GM23338 (cell line): ENCODE results near the gene KDELR1. TPM values are rescaled to one million over a fixed set of nuclear protein-coding genes. Genes with fewer than 3 reads are reported as not detected.
A peak's percentile ranks its signal among the peaks of the same experiment; 100 is the strongest.
"Not testable (repeated sequence)": the region's sequence is repeated elsewhere in the genome, so short reads cannot be mapped to it uniquely, and the experiment has no call there.

Experiments used
- ATAC-seq: fragments of 200-7000 bp; cut with Tn5 transposase; 3 replicates; pipeline ENCODE4 v1.9.1; 2020
- DNase-seq: peaks from one replicate; pipeline ENCODE4 v3.0.0-alpha.2; 2015; ENCODE audit warnings: low spot score
- H2AFZ ChIP-seq: fragments of 200-600 bp; sonication (generic); 2 replicates; pipeline ENCODE4 v1.8.0; 2016; ENCODE audit warnings: antibody characterized with exemption, mild to moderate bottlenecking, moderate library complexity
- H3F3A ChIP-seq: fragments of 200-600 bp; sonication (generic); replicated peaks from 2 replicates; pipeline ENCODE4 v1.8.0; 2017; ENCODE audit warnings: antibody characterized with exemption, mixed run types, low read depth
- H3K27ac ChIP-seq: fragments of 200-600 bp; sonication (generic); 2 replicates; pipeline ENCODE4 v1.6.1; 2016; ENCODE audit warnings: low read depth
- H3K27me3 ChIP-seq: fragments of 200-600 bp; sonication (generic); 2 replicates; pipeline ENCODE4 v1.8.0; 2016; ENCODE audit warnings: mild to moderate bottlenecking, mixed run types, moderate library complexity; ENCODE audit not compliant: insufficient read depth
- H3K36me3 ChIP-seq: fragments of 200-600 bp; sonication (generic); 2 replicates; pipeline ENCODE4 v1.8.0; 2016; ENCODE audit warnings: mild to moderate bottlenecking; ENCODE audit not compliant: insufficient read depth
- H3K4me1 ChIP-seq: fragments of 200-600 bp; sonication (generic); 2 replicates; pipeline ENCODE4 v1.8.0; 2016; ENCODE audit warnings: mild to moderate bottlenecking, moderate library complexity; ENCODE audit not compliant: insufficient read depth
- H3K4me2 ChIP-seq: fragments of 200-600 bp; sonication (generic); 2 replicates; pipeline ENCODE4 v1.7.1; 2017; ENCODE audit warnings: mixed run types
- H3K4me3 ChIP-seq: fragments of 200-600 bp; sonication (generic); 2 replicates; pipeline ENCODE4 v1.6.1; 2016; ENCODE audit warnings: mixed run types
- H3K79me2 ChIP-seq: fragments of 200-600 bp; sonication (generic); replicated peaks from 2 replicates; pipeline ENCODE4 v1.8.0; 2017; ENCODE audit warnings: mild to moderate bottlenecking; ENCODE audit not compliant: insufficient read depth
- H3K9me2 ChIP-seq: fragments of 200-600 bp; sonication (generic); 2 replicates; pipeline ENCODE4 v1.8.0; 2017; ENCODE audit not compliant: insufficient read depth
- H4K20me1 ChIP-seq: fragments of 200-600 bp; sonication (generic); replicated peaks from 2 replicates; pipeline ENCODE4 v1.8.0; 2017; ENCODE audit warnings: mild to moderate bottlenecking; ENCODE audit not compliant: insufficient read depth
- H3K27ac Mint-ChIP-seq: 2 replicates; pipeline ENCODE4 v1.8.0; 2020; ENCODE audit warnings: inconsistent platforms, mild to moderate bottlenecking, moderate library complexity, mixed read lengths
- H3K27me3 Mint-ChIP-seq: 3 replicates; pipeline ENCODE4 v1.8.0; 2022; ENCODE audit warnings: low read depth, mild to moderate bottlenecking, moderate library complexity, mixed read lengths, inconsistent platforms; ENCODE audit not compliant: insufficient read depth, poor library complexity
- H3K36me3 Mint-ChIP-seq: 3 replicates; pipeline ENCODE4 v1.8.0; 2021; ENCODE audit warnings: low read depth, mild to moderate bottlenecking, inconsistent platforms, moderate library complexity, mixed read lengths
- H3K4me1 Mint-ChIP-seq: 3 replicates; pipeline ENCODE4 v1.8.0; 2020; ENCODE audit warnings: mild to moderate bottlenecking, inconsistent platforms, mixed read lengths
- H3K4me3 Mint-ChIP-seq: 3 replicates; pipeline ENCODE4 v1.8.0; 2021; ENCODE audit warnings: moderate library complexity, mild to moderate bottlenecking, inconsistent platforms, mixed read lengths
- H3K9me3 Mint-ChIP-seq: 3 replicates; pipeline ENCODE4 v1.8.0; 2020; ENCODE audit warnings: moderate library complexity, mild to moderate bottlenecking, inconsistent platforms, mixed read lengths
- NANOG ChIP-seq: IDR thresholded peaks from 2 replicates; pipeline ENCODE4 v1.6.1; 2016; ENCODE audit warnings: antibody characterized with exemption, borderline replicate concordance
- POLR2AphosphoS5 ChIP-seq: IDR thresholded peaks from 2 replicates; pipeline ENCODE4 v1.6.1; 2016; ENCODE audit warnings: antibody characterized with exemption, low read depth
- ZNF114 ChIP-seq: fragments of 250-450 bp; sonication (Bioruptor Pico); IDR thresholded peaks from 2 replicates; pipeline ENCODE4 v1.5.0; 2020; ENCODE audit warnings: mild to moderate bottlenecking, moderate library complexity
- polyA plus RNA-seq: library from polyadenylated mRNA; unstranded; fragments of >200 nt; fragmentation: Nextera tagmentation; extraction: Ambion mirVana; gene quantifications from 2 replicates; pipeline ENCODE4 v1.2.1, GENCODE V29; 2016
- total RNA-seq: library from RNA; depleted of rRNA; stranded (reverse); fragments of >200 nt; shearing (Covaris generic); gene quantifications from 2 replicates; pipeline ENCODE4 v1.2.3, GENCODE V29; 2014
- TF ChIP-seq, protein P1 (sequence below), 2 experiments: fragments of 200-600 bp in 1 of 2; sonication (generic) in 1 of 2; conservative IDR thresholded peaks; 2 replicates each; pipeline versions ENCODE4 v1.5.1 to v1.6.1; 2016 to 2017; ENCODE audit warnings: antibody characterized with exemption in 2 of 2, low read depth in 2 of 2, mild to moderate bottlenecking in 2 of 2, moderate library complexity in 1 of 2
- TF ChIP-seq, protein P2 (sequence below): IDR thresholded peaks from one replicate; pipeline ENCODE4 v1.6.1; 2018; ENCODE audit warnings: antibody characterized with exemption; ENCODE audit not compliant: unreplicated experiment

Gene KDELR1
- total and polyA plus RNA-seq, 2 experiments from 2014 or later, result 176 to 184 TPM

DNA sequence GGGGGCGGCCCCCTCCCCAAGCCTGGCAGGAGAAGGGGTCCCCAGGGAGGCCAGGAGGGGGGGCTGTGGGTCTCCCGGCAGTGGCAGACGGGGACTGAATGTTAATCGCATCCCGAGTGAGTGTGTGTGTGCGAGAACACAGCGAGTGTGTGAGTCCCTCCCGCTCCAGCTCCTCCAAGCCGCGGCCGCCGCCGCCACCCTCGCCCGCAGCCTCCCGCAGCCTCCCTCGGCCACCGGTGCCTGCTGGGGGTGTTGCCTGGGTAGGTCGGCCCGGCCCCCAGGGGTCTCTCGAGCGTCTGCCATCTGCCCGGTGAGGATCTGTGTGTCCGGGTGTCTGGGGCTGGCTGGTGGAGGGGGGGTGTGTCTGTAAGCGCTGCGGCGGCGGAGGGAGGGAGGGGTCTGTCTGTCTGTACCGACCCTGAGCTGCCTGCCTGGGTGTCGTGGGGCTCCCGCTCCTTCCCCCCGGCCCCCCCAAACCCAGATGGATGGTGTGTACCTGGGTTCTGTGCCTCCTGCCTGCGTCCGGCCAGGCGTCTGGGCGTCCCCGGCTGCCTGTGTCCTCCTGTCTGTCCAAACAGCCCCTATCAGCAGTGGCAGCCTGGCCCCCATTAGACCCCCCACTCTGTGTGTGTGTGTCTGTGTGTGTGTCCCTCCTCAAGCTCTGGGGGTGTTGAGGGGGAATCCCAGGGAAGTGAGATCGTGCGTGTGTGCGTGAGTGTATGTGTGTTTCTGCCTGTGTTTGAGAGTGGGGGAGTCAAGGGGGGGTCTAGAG, 2.4 kb upstream of the KDELR1 start, which contains the start of gene GRIN2D:
Gene GRIN2D, plus strand, starts transcription at position 110 of the 772 bp plus-strand sequence. CDS start 4,725 bp downstream, outside the sequence.
- H3K79me2 ChIP-seq, result peaks cover 17% of the 10 kb centered on the region
- H2AFZ ChIP-seq, result peak within 1 kb of the TSS; percentile 86
- Mint-ChIP-seq H3K4me3 (peak within 1 kb of the TSS; percentile 73), H3K36me3 (peaks cover 13% of the 10 kb centered on the region), H3K9me3 (peaks cover under 1% of the 10 kb centered on the region; the same call in 2 of the 3 replicates), H3K27me3 (peaks cover 55% of the 10 kb centered on the region), H3K27ac (no peak within 1 kb of the TSS), H3K4me1 (peaks cover 46% of the 10 kb centered on the region)
- H3K36me3 ChIP-seq, result no peaks in the 10 kb centered on the region
- H3K27me3 ChIP-seq, result peaks cover 62% of the 10 kb centered on the region
- no peak within 1 kb of the TSS for H3K27ac ChIP-seq
- TF ChIP-seq, protein P1, sequence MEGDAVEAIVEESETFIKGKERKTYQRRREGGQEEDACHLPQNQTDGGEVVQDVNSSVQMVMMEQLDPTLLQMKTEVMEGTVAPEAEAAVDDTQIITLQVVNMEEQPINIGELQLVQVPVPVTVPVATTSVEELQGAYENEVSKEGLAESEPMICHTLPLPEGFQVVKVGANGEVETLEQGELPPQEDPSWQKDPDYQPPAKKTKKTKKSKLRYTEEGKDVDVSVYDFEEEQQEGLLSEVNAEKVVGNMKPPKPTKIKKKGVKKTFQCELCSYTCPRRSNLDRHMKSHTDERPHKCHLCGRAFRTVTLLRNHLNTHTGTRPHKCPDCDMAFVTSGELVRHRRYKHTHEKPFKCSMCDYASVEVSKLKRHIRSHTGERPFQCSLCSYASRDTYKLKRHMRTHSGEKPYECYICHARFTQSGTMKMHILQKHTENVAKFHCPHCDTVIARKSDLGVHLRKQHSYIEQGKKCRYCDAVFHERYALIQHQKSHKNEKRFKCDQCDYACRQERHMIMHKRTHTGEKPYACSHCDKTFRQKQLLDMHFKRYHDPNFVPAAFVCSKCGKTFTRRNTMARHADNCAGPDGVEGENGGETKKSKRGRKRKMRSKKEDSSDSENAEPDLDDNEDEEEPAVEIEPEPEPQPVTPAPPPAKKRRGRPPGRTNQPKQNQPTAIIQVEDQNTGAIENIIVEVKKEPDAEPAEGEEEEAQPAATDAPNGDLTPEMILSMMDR (conservative IDR thresholded peaks at IDR 0.05; ENCODE audit: low read depth in 2 of 2), result peak; percentile 34 to 48; a peak in 3 of 4 replicates
- TF ChIP-seq NANOG, result no peak
- peak; percentile 65 for DNase-seq
- H3K4me1 ChIP-seq, result peaks cover 44% of the 10 kb centered on the region
- peak within 1 kb of the TSS; percentile 95 for H3K4me2 ChIP-seq
- H4K20me1 ChIP-seq, result peaks cover 2% of the 10 kb centered on the region; the same call in 1 of the 2 replicates
- no peaks in the 10 kb centered on the region for H3K9me2 ChIP-seq
- H3K4me3 ChIP-seq, result peak within 1 kb of the TSS; percentile 74
- ATAC-seq, result peak; percentile 7
- H3F3A ChIP-seq, result peaks cover 11% of the 10 kb centered on the region

DNA sequence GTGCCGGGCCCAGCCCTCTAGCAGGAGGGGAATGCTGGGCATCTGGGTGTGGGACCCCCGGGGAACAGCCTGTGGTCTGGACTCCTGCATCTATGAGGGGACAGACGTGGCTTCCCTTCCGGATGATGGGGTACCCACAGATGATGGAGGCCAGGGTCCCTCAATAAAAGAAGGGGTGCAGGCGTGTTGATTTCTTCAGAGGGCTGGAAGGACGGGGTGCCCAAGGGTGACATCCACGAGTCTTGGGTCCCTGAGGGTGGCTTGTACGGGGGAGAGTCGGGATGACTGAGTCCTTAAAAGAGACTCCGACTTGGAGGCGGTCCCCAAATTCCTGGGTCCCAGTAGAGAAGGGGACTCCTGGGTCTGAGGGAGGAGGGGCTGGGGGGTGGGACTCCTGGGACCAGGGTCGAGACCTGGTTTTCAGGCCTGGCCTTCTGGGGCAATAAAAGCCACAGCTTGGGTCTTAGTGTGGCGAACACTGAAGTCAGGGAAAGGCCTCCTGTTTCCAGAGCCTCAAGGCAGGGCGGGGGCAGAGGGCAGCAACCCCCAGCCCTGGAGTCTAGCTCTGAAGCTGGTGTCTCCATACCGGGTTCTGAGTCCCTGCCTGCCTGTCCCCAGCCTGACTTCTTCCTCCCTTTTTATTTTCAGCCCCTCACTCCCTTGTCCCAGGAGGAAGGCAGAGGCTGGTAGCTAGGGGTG, 1.7 kb upstream of the KDELR1 start:
- H3K27me3 ChIP-seq, result peaks cover 59% of the 10 kb centered on the region
- H3K27me3 Mint-ChIP-seq, result peaks cover 55% of the 10 kb centered on the region
- H3K79me2 ChIP-seq, result peaks cover 20% of the 10 kb centered on the region
- peak overlapping the region; percentile 74 for H3K4me3 ChIP-seq
- no peak overlapping the region for H3K27ac ChIP-seq
- no peak overlapping the region for H3K27ac Mint-ChIP-seq
- H2AFZ ChIP-seq, result peak overlapping the region; percentile 86
- peaks cover 45% of the 10 kb centered on the region for H3K4me1 Mint-ChIP-seq
- peaks cover 3% of the 10 kb centered on the region; the same call in 2 of the 3 replicates for H3K9me3 Mint-ChIP-seq
- H4K20me1 ChIP-seq, result peaks cover 8% of the 10 kb centered on the region; the same call in 1 of the 2 replicates
- no peak for ATAC-seq
- H3K36me3 ChIP-seq, result peaks cover 6% of the 10 kb centered on the region
- no peaks in the 10 kb centered on the region for H3K9me2 ChIP-seq
- H3K36me3 Mint-ChIP-seq, result peaks cover 20% of the 10 kb centered on the region
- H3K4me3 Mint-ChIP-seq, result peak overlapping the region; percentile 73
- TF ChIP-seq ZNF114 (CRISPR knock-in tag), result no peak
- no peak for TF ChIP-seq POLR2AphosphoS5
- TF ChIP-seq, protein P2, sequence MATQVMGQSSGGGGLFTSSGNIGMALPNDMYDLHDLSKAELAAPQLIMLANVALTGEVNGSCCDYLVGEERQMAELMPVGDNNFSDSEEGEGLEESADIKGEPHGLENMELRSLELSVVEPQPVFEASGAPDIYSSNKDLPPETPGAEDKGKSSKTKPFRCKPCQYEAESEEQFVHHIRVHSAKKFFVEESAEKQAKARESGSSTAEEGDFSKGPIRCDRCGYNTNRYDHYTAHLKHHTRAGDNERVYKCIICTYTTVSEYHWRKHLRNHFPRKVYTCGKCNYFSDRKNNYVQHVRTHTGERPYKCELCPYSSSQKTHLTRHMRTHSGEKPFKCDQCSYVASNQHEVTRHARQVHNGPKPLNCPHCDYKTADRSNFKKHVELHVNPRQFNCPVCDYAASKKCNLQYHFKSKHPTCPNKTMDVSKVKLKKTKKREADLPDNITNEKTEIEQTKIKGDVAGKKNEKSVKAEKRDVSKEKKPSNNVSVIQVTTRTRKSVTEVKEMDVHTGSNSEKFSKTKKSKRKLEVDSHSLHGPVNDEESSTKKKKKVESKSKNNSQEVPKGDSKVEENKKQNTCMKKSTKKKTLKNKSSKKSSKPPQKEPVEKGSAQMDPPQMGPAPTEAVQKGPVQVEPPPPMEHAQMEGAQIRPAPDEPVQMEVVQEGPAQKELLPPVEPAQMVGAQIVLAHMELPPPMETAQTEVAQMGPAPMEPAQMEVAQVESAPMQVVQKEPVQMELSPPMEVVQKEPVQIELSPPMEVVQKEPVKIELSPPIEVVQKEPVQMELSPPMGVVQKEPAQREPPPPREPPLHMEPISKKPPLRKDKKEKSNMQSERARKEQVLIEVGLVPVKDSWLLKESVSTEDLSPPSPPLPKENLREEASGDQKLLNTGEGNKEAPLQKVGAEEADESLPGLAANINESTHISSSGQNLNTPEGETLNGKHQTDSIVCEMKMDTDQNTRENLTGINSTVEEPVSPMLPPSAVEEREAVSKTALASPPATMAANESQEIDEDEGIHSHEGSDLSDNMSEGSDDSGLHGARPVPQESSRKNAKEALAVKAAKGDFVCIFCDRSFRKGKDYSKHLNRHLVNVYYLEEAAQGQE, result no peak
- H3K4me2 ChIP-seq, result peak overlapping the region; percentile 95
- H3K4me1 ChIP-seq, result peaks cover 44% of the 10 kb centered on the region
- peaks cover 10% of the 10 kb centered on the region for H3F3A ChIP-seq
- peak; percentile 42 for DNase-seq

DNA sequence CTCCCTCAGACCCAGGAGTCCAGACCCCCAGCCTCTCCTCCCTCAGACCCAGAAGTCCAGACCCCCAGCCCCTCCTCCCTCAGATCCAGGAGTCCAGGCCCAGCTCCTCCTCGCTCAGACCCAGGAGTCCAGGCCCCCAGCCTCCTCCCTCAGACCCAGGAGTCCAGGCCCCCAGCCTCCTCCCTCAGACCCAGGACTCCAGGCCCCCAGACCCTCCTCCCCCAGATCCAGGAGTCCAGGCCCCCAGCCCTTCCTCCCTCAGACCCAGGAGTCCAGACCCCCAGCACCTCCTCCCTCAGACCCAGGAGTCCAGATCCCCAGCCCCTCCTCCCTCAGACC, 624 bp upstream of the KDELR1 start:
- Mint-ChIP-seq H3K36me3 (peaks cover 25% of the 10 kb centered on the region), H3K27me3 (peaks cover 45% of the 10 kb centered on the region), H3K4me3 (peak overlapping the region; percentile 88; the same call in 1 of the 3 replicates), H3K4me1 (peaks cover 35% of the 10 kb centered on the region)
- H3K27me3 ChIP-seq, result peaks cover 49% of the 10 kb centered on the region
- peaks cover 21% of the 10 kb centered on the region for H3K79me2 ChIP-seq
- H3K9me2 ChIP-seq, H3F3A ChIP-seq, DNase-seq, H3K9me3 Mint-ChIP-seq, ATAC-seq, H3K27ac Mint-ChIP-seq, H3K4me3 ChIP-seq, H2AFZ ChIP-seq, H3K27ac ChIP-seq: not testable (repeated sequence)
- H4K20me1 ChIP-seq, result peaks cover 17% of the 10 kb centered on the region
- peak overlapping the region; percentile 99; the same call in 1 of the 2 replicates for H3K4me2 ChIP-seq
- peaks cover 11% of the 10 kb centered on the region for H3K36me3 ChIP-seq
- peaks cover 34% of the 10 kb centered on the region for H3K4me1 ChIP-seq
